Nephron progenitor cell (in vitro differentiated cells): ENCODE results near the gene RABL3.
A peak's percentile ranks its signal among the peaks of the same experiment; 100 is the strongest.

Experiments used
- DNase-seq: peaks from one replicate; pipeline ENCODE4 v3.0.0; 2021
- H3K27ac Mint-ChIP-seq: 2 replicates; pipeline ENCODE4 v1.8.0; 2021; ENCODE audit warnings: mild to moderate bottlenecking, moderate library complexity, mixed read lengths
- H3K27me3 Mint-ChIP-seq: 2 replicates; pipeline ENCODE4 v1.8.0; 2021; ENCODE audit warnings: mild to moderate bottlenecking, low read depth, mixed read lengths; ENCODE audit not compliant: poor library complexity
- H3K36me3 Mint-ChIP-seq: 2 replicates; pipeline ENCODE4 v1.8.0; 2021; ENCODE audit warnings: low read depth, mixed read lengths
- H3K4me1 Mint-ChIP-seq: 2 replicates; pipeline ENCODE4 v1.8.0; 2021; ENCODE audit warnings: mixed read lengths
- H3K4me3 Mint-ChIP-seq: 2 replicates; pipeline ENCODE4 v1.8.0; 2021; ENCODE audit warnings: mild to moderate bottlenecking, moderate library complexity, mixed read lengths
- H3K9me3 Mint-ChIP-seq: 2 replicates; pipeline ENCODE4 v1.8.0; 2021; ENCODE audit warnings: mild to moderate bottlenecking, moderate library complexity, mixed read lengths
- TF ChIP-seq, protein P1 (sequence below): fragments of 200-600 bp; sonication (generic); IDR thresholded peaks from 2 replicates; pipeline ENCODE4 v1.5.0; 2021; ENCODE audit warnings: antibody characterized with exemption

The RABL3 gene

GRCh38 chr3:120775411-120775810 is 33.1 kb upstream of the RABL3 start:
- Mint-ChIP-seq H3K27me3 (no peaks in the 10 kb centered on the region), H3K4me1 (no peaks in the 10 kb centered on the region), H3K27ac (no peak overlapping the region), H3K36me3 (peaks cover 10% of the 10 kb centered on the region), H3K9me3 (no peaks in the 10 kb centered on the region), H3K4me3 (no peak overlapping the region)
- no peak for DNase-seq
- TF ChIP-seq, protein P1, sequence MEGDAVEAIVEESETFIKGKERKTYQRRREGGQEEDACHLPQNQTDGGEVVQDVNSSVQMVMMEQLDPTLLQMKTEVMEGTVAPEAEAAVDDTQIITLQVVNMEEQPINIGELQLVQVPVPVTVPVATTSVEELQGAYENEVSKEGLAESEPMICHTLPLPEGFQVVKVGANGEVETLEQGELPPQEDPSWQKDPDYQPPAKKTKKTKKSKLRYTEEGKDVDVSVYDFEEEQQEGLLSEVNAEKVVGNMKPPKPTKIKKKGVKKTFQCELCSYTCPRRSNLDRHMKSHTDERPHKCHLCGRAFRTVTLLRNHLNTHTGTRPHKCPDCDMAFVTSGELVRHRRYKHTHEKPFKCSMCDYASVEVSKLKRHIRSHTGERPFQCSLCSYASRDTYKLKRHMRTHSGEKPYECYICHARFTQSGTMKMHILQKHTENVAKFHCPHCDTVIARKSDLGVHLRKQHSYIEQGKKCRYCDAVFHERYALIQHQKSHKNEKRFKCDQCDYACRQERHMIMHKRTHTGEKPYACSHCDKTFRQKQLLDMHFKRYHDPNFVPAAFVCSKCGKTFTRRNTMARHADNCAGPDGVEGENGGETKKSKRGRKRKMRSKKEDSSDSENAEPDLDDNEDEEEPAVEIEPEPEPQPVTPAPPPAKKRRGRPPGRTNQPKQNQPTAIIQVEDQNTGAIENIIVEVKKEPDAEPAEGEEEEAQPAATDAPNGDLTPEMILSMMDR: no peak

GRCh38 chr3:120773932-120774331 is 31.6 kb upstream of the RABL3 start:
- TF ChIP-seq, protein P1: no peak
- Mint-ChIP-seq H3K9me3 (no peaks in the 10 kb centered on the region), H3K36me3 (peaks cover 5% of the 10 kb centered on the region), H3K4me1 (no peaks in the 10 kb centered on the region), H3K4me3 (no peak overlapping the region), H3K27me3 (no peaks in the 10 kb centered on the region), H3K27ac (no peak overlapping the region)
- DNase-seq: no peak

GRCh38 chr3:120772081-120772480 is 29.8 kb upstream of the RABL3 start:
- H3K4me1 Mint-ChIP-seq: peaks cover 12% of the 10 kb centered on the region
- H3K27ac Mint-ChIP-seq: no peak overlapping the region
- no peaks in the 10 kb centered on the region for H3K9me3 Mint-ChIP-seq
- TF ChIP-seq, protein P1: no peak
- H3K4me3 Mint-ChIP-seq: no peak overlapping the region
- DNase-seq: no peak
- no peaks in the 10 kb centered on the region for H3K27me3 Mint-ChIP-seq
- H3K36me3 Mint-ChIP-seq: peaks cover 5% of the 10 kb centered on the region

- Mint-ChIP-seq H3K4me3 (no peak overlapping the region), H3K4me1 (peaks cover 19% of the 10 kb centered on the region), H3K36me3 (peaks cover 5% of the 10 kb centered on the region), H3K27me3 (no peaks in the 10 kb centered on the region), H3K9me3 (no peaks in the 10 kb centered on the region), H3K27ac (no peak overlapping the region)
- TF ChIP-seq, protein P1: no peak
- no peak for DNase-seq
Observed at GRCh38 chr3:120770891-120771290, 28.6 kb upstream of the RABL3 start.

DNA sequence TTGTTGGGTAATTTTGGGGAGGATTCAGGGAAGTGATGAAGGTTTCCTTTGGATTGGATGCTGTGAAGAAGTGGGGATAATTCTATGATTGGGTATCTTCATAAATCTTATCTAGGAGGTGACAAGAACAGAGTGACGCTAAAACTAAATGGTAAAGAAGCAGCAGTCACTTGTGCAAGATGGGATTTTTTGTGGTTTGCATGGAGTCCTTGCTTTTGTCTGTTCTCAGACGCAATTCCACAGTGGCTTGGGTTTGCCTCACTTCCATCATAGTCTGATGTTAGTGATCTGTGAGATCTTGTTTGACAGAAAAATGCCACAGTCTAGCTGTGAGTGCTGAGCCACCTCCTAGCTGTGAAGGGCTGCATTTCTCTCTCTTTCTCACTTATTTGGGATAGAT is 27.1 kb upstream of the RABL3 start:
- DNase-seq: no peak
- no peak overlapping the region for H3K4me3 Mint-ChIP-seq
- no peak overlapping the region for H3K27ac Mint-ChIP-seq
- no peaks in the 10 kb centered on the region for H3K27me3 Mint-ChIP-seq
- TF ChIP-seq, protein P1: no peak
- H3K9me3 Mint-ChIP-seq: no peaks in the 10 kb centered on the region
- H3K4me1 Mint-ChIP-seq: peaks cover 23% of the 10 kb centered on the region
- H3K36me3 Mint-ChIP-seq: peaks cover 5% of the 10 kb centered on the region

GRCh38 chr3:120767106-120767505 is 24.8 kb upstream of the RABL3 start:
- H3K4me3 Mint-ChIP-seq: no peak overlapping the region
- H3K36me3 Mint-ChIP-seq: peaks cover 2% of the 10 kb centered on the region
- H3K27me3 Mint-ChIP-seq: no peaks in the 10 kb centered on the region
- peak overlapping the region; percentile 23 for H3K27ac Mint-ChIP-seq
- TF ChIP-seq, protein P1: no peak
- no peaks in the 10 kb centered on the region for H3K9me3 Mint-ChIP-seq
- DNase-seq: no peak
- peaks cover 39% of the 10 kb centered on the region for H3K4me1 Mint-ChIP-seq
